PC-9 (cell line): ENCODE results near the gene ANKLE2.

ENCODE experiments used
- EZH2 ChIP-seq: fragments of 200-600 bp; sonication (generic); IDR thresholded peaks from 2 replicates; pipeline ENCODE4 v1.8.0; 2017; ENCODE audit warnings: antibody characterized with exemption, low read depth
- TF ChIP-seq, protein P1 (sequence below): fragments of 200-600 bp; sonication (generic); conservative IDR thresholded peaks from 2 replicates; pipeline ENCODE4 v1.6.1; 2017; ENCODE audit warnings: mixed run types, antibody characterized with exemption, mild to moderate bottlenecking, moderate library complexity

DNA sequence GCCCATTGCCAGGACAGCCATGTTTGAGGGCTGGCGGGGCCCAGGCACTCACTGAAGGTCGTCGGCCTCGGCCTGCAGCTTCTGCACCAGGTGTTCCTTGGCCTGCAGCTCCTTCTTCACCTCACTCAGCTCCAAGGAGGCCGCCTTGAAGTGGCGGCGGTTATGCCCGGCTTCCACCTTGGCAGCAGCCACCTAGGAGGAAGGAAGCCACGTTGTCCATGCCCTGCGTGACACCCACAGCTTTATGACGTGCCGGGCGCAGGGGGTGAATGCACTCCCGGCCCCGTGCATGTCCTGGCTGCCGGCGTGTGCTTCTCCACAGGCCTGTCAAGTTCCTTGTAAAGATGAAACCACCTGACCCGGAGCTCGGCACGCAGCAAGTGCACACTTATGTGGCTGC is 16.0 kb upstream of the ANKLE2 start:
- TF ChIP-seq, protein P1, sequence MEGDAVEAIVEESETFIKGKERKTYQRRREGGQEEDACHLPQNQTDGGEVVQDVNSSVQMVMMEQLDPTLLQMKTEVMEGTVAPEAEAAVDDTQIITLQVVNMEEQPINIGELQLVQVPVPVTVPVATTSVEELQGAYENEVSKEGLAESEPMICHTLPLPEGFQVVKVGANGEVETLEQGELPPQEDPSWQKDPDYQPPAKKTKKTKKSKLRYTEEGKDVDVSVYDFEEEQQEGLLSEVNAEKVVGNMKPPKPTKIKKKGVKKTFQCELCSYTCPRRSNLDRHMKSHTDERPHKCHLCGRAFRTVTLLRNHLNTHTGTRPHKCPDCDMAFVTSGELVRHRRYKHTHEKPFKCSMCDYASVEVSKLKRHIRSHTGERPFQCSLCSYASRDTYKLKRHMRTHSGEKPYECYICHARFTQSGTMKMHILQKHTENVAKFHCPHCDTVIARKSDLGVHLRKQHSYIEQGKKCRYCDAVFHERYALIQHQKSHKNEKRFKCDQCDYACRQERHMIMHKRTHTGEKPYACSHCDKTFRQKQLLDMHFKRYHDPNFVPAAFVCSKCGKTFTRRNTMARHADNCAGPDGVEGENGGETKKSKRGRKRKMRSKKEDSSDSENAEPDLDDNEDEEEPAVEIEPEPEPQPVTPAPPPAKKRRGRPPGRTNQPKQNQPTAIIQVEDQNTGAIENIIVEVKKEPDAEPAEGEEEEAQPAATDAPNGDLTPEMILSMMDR, result no peak
- no peak for TF ChIP-seq EZH2
